GM21447 (cell line): ENCODE measurements around the gene HTR3E.
"Not testable (repeated sequence)": the region's sequence is repeated elsewhere in the genome, so short reads cannot be mapped to it uniquely, and the experiment has no call there.

ENCODE experiments used
- ATAC-seq: cut with Tn5 transposase; IDR thresholded peaks from one replicate; pipeline ENCODE4 v1.9.1; 2021; ENCODE audit not compliant: unreplicated experiment

HTR3E gene

GRCh38 chr3:184096811-184097383 is at the start of gene HTR3E:
HTR3E (plus strand) TSS chr3:184097064; CDS start chr3:184097530, 466 bp downstream.
- no peak for ATAC-seq

GRCh38 chr3:184050217-184050847 is 46.5 kb upstream of the HTR3E start:
- no peak for ATAC-seq

- no peak for ATAC-seq
Observed at GRCh38 chr3:184052767-184053166, 44.1 kb upstream of the HTR3E start, which contains the start of gene HTR3C. HTR3C (plus strand) TSS chr3:184053047; CDS start chr3:184053081, 34 bp downstream.

GRCh38 chr3:184058029-184058428 is 38.8 kb upstream of the HTR3E start:
- no peak for ATAC-seq

- ATAC-seq, result no peak
Observed at GRCh38 chr3:184059424-184059823, 37.4 kb upstream of the HTR3E start.

- no peak for ATAC-seq
Observed at GRCh38 chr3:184062637-184063036, 34.2 kb upstream of the HTR3E start.

- ATAC-seq, result no peak
Observed at GRCh38 chr3:184066211-184066610, 30.7 kb upstream of the HTR3E start.

GRCh38 chr3:184067573-184068055 is 29.2 kb upstream of the HTR3E start:
- ATAC-seq, result no peak

- no peak for ATAC-seq
Observed at GRCh38 chr3:184068344-184068743, 28.5 kb upstream of the HTR3E start.

- ATAC-seq, result not testable (repeated sequence)
Observed at GRCh38 chr3:184071142-184071541, 25.7 kb upstream of the HTR3E start.

GRCh38 chr3:184073621-184074020 is 23.2 kb upstream of the HTR3E start:
- no peak for ATAC-seq

- no peak for ATAC-seq
Observed at GRCh38 chr3:184075901-184076300, 21.0 kb upstream of the HTR3E start.

GRCh38 chr3:184077881-184078280 is 19.0 kb upstream of the HTR3E start:
- no peak for ATAC-seq

- ATAC-seq, result no peak
Observed at GRCh38 chr3:184078851-184079250, 18.0 kb upstream of the HTR3E start.

GRCh38 chr3:184081116-184081830 is 15.6 kb upstream of the HTR3E start:
- no peak for ATAC-seq

GRCh38 chr3:184082034-184082433 is 14.8 kb upstream of the HTR3E start:
- no peak for ATAC-seq

- ATAC-seq, result no peak
Observed at GRCh38 chr3:184082465-184082864, 14.4 kb upstream of the HTR3E start.

GRCh38 chr3:184085389-184085852 is 11.4 kb upstream of the HTR3E start:
- ATAC-seq, result no peak

GRCh38 chr3:184092199-184092598 is 4.7 kb upstream of the HTR3E start:
- no peak for ATAC-seq

- ATAC-seq, result no peak
Observed at GRCh38 chr3:184097556-184097955, 692 bp downstream of the HTR3E start.

GRCh38 chr3:184099806-184100686 is 3.2 kb downstream of the HTR3E start:
- no peak for ATAC-seq
